Inferior parietal cortex (tissue), 1 donor: ENCODE data around the gene GLRA3.
"Not testable (repeated sequence)": the region's sequence is repeated elsewhere in the genome, so short reads cannot be mapped to it uniquely, and the experiment has no call there.

Experiments
- DNase-seq: peaks from one replicate; pipeline ENCODE4 v3.0.0-alpha.2; 2016; ENCODE audit errors: extremely low spot score

Gene GLRA3

GRCh38 chr4:174828845-174829701 is at the start of gene GLRA3:
GLRA3 (minus strand) TSS chr4:174829247; CDS start chr4:174828811, 436 bp downstream.
- DNase-seq: peak; percentile 70

GRCh38 chr4:174874898-174875297 is 45.9 kb upstream of the GLRA3 start:
- no peak for DNase-seq

GRCh38 chr4:174873931-174874330 is 44.9 kb upstream of the GLRA3 start:
- no peak for DNase-seq

- not testable (repeated sequence) for DNase-seq
Observed at GRCh38 chr4:174873146-174873545, 44.1 kb upstream of the GLRA3 start.

GRCh38 chr4:174871407-174871806 is 42.4 kb upstream of the GLRA3 start:
- DNase-seq: no peak

GRCh38 chr4:174870311-174870710 is 41.3 kb upstream of the GLRA3 start:
- DNase-seq: no peak

GRCh38 chr4:174869339-174869738 is 40.3 kb upstream of the GLRA3 start:
- DNase-seq: no peak

- no peak for DNase-seq
Observed at GRCh38 chr4:174867903-174868302, 38.9 kb upstream of the GLRA3 start.

GRCh38 chr4:174865418-174865985 is 36.5 kb upstream of the GLRA3 start:
- no peak for DNase-seq

GRCh38 chr4:174864031-174864430 is 35.0 kb upstream of the GLRA3 start:
- no peak for DNase-seq

- DNase-seq: no peak
Observed at GRCh38 chr4:174860588-174860987, 31.5 kb upstream of the GLRA3 start.

- no peak for DNase-seq
Observed at GRCh38 chr4:174859904-174860303, 30.9 kb upstream of the GLRA3 start.

- DNase-seq: no peak
Observed at GRCh38 chr4:174856926-174857800, 28.1 kb upstream of the GLRA3 start.

GRCh38 chr4:174855050-174855449 is 26.0 kb upstream of the GLRA3 start:
- no peak for DNase-seq

GRCh38 chr4:174853629-174854028 is 24.6 kb upstream of the GLRA3 start:
- no peak for DNase-seq

GRCh38 chr4:174848596-174848995 is 19.5 kb upstream of the GLRA3 start:
- no peak for DNase-seq

GRCh38 chr4:174847801-174848427 is 18.9 kb upstream of the GLRA3 start:
- DNase-seq: no peak

- no peak for DNase-seq
Observed at GRCh38 chr4:174835536-174835935, 6.5 kb upstream of the GLRA3 start.

GRCh38 chr4:174834477-174834876 is 5.4 kb upstream of the GLRA3 start:
- DNase-seq: no peak

GRCh38 chr4:174826660-174827059 is 2.4 kb downstream of the GLRA3 start:
- DNase-seq: no peak

GRCh38 chr4:174815282-174815681 is 13.8 kb downstream of the GLRA3 start:
- DNase-seq: no peak

GRCh38 chr4:174813292-174813691 is 15.8 kb downstream of the GLRA3 start:
- DNase-seq: peak; percentile 45
